Caco-2 (cell line): ENCODE results near the gene PAPSS1. TPM values are rescaled to one million over a fixed set of nuclear protein-coding genes. Genes with fewer than 3 reads are reported as not detected.

Source experiments
- BruUV-seq: library from RNA; stranded (reverse); fragments of 400-500 nt; replicated peaks from 2 replicates; lab custom pipeline; 2021; lab: Mats Ljungman, UMichigan
- CTCF ChIA-PET: fragments of 300-600 bp; sonication (Branson Sonifier 250); formaldehyde crosslinking; loops from one replicate; lab custom pipeline; 2022; ENCODE audit warnings: antibody characterized with exemption; lab: Charles Lee
- POLR2A ChIA-PET: fragments of 300-600 bp; sonication (Branson Sonifier 250); formaldehyde crosslinking; loops from one replicate; lab custom pipeline; 2022; ENCODE audit warnings: antibody characterized with exemption; lab: Charles Lee
- DNase-seq, 2 experiments: peaks; one replicate each; pipeline versions ENCODE4 v3.0.0 to v3.0.0-alpha.2; 2020 to 2022
- H3K27me3 ChIP-seq: replicated peaks from 2 replicates; pipeline ENCODE4 v1.6.0; 2011; ENCODE audit warnings: low read length; ENCODE audit not compliant: control insufficient read depth, insufficient read depth
- H3K36me3 ChIP-seq: 2 replicates; pipeline ENCODE4 v1.5.1; 2011; ENCODE audit warnings: low read length; ENCODE audit not compliant: control insufficient read depth, insufficient read depth
- H3K4me1 ChIP-seq: fragments of 250-450 bp; sonication (Bioruptor Pico); 2 replicates; pipeline ENCODE4 v1.5.1; 2020; ENCODE audit warnings: mild to moderate bottlenecking
- H3K4me3 ChIP-seq: 2 replicates; pipeline ENCODE4 v1.5.1; 2011; ENCODE audit warnings: low read depth, mild to moderate bottlenecking, control low read depth, low read length
- H3K9me3 ChIP-seq: fragments of 250-450 bp; sonication (Bioruptor Pico); 2 replicates; pipeline ENCODE4 v1.5.1; 2020; ENCODE audit warnings: mild to moderate bottlenecking, moderate library complexity
- H3K27ac Mint-ChIP-seq: one replicate; pipeline ENCODE4 v1.8.0; 2022; ENCODE audit warnings: mixed read lengths; ENCODE audit not compliant: unreplicated experiment
- H3K27me3 Mint-ChIP-seq: one replicate; pipeline ENCODE4 v1.8.0; 2022; ENCODE audit warnings: mixed read lengths; ENCODE audit not compliant: insufficient read depth, unreplicated experiment
- H3K36me3 Mint-ChIP-seq: one replicate; pipeline ENCODE4 v1.8.0; 2022; ENCODE audit warnings: mild to moderate bottlenecking, mixed read lengths; ENCODE audit not compliant: insufficient read depth, unreplicated experiment
- H3K4me1 Mint-ChIP-seq: one replicate; pipeline ENCODE4 v1.8.0; 2022; ENCODE audit warnings: low read depth, mixed read lengths; ENCODE audit not compliant: unreplicated experiment
- H3K4me3 Mint-ChIP-seq: one replicate; pipeline ENCODE4 v1.8.0; 2022; ENCODE audit warnings: mild to moderate bottlenecking, moderate library complexity, mixed read lengths; ENCODE audit not compliant: unreplicated experiment
- H3K9me3 Mint-ChIP-seq: one replicate; pipeline ENCODE4 v1.8.0; 2022; ENCODE audit warnings: mixed read lengths; ENCODE audit not compliant: unreplicated experiment
- intact Hi-C: fragments of 100-400 bp; cut with micrococcal nuclease; formaldehyde crosslinking; loops from one replicate; pipeline ENCODE4 v1.10.0; 2022; ENCODE audit not compliant: unreplicated experiment
- total RNA-seq: library from RNA; stranded (reverse); gene quantifications from 2 replicates; pipeline ENCODE4 v1.2.3, GENCODE V29; 2022
- TF ChIP-seq, protein P1 (sequence below), 2 experiments: fragments of 200-600 bp in 1 of 2; IDR thresholded peaks; 1 replicate in 1 of 2; 2 replicates in 1 of 2; pipeline versions ENCODE4 v1.5.1 to v1.8.0; 2011 to 2022; ENCODE audit warnings: antibody characterized with exemption in 1 of 2, control low read depth in 1 of 2, inconsistent platforms in 1 of 2, low read depth in 1 of 2, low read length in 1 of 2, mild to moderate bottlenecking in 1 of 2, moderate library complexity in 1 of 2; ENCODE audit not compliant: insufficient read depth in 1 of 2, severe bottlenecking in 1 of 2, unreplicated experiment in 1 of 2

PAPSS1 gene
- total RNA-seq, 1 experiment from 2014 or later, result 66.1 TPM

GRCh38 chr4:107709916-107710315 is 10.1 kb downstream of the PAPSS1 start:
- intact Hi-C loops, result no loop called here
- peaks cover 9% of the 10 kb centered on the region for H3K4me1 ChIP-seq
- H3K27me3 Mint-ChIP-seq, result no peaks in the 10 kb centered on the region
- H3K4me1 Mint-ChIP-seq, result peaks cover 12% of the 10 kb centered on the region
- H3K9me3 ChIP-seq, result peaks cover 9% of the 10 kb centered on the region; the same call in 1 of the 2 replicates
- no peaks in the 10 kb centered on the region for H3K27me3 ChIP-seq
- H3K4me3 ChIP-seq, result no peak overlapping the region
- H3K36me3 ChIP-seq, result no peaks in the 10 kb centered on the region; the same call in 1 of the 2 replicates
- no TSS peak for BruUV-seq
- H3K27ac Mint-ChIP-seq, result no peak overlapping the region
- ChIA-PET CTCF (no interaction called here), POLR2A (no interaction called here)
- H3K36me3 Mint-ChIP-seq, result peaks cover 10% of the 10 kb centered on the region
- no peak for DNase-seq
- TF ChIP-seq, protein P1, sequence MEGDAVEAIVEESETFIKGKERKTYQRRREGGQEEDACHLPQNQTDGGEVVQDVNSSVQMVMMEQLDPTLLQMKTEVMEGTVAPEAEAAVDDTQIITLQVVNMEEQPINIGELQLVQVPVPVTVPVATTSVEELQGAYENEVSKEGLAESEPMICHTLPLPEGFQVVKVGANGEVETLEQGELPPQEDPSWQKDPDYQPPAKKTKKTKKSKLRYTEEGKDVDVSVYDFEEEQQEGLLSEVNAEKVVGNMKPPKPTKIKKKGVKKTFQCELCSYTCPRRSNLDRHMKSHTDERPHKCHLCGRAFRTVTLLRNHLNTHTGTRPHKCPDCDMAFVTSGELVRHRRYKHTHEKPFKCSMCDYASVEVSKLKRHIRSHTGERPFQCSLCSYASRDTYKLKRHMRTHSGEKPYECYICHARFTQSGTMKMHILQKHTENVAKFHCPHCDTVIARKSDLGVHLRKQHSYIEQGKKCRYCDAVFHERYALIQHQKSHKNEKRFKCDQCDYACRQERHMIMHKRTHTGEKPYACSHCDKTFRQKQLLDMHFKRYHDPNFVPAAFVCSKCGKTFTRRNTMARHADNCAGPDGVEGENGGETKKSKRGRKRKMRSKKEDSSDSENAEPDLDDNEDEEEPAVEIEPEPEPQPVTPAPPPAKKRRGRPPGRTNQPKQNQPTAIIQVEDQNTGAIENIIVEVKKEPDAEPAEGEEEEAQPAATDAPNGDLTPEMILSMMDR (IDR thresholded peaks at IDR 0.05; ENCODE audit: insufficient read depth in 1 of 2, low read depth in 1 of 2, low read length in 1 of 2, severe bottlenecking in 1 of 2, unreplicated experiment in 1 of 2), result no peak
- no peak overlapping the region for H3K4me3 Mint-ChIP-seq
- H3K9me3 Mint-ChIP-seq, result peaks cover 25% of the 10 kb centered on the region

DNA sequence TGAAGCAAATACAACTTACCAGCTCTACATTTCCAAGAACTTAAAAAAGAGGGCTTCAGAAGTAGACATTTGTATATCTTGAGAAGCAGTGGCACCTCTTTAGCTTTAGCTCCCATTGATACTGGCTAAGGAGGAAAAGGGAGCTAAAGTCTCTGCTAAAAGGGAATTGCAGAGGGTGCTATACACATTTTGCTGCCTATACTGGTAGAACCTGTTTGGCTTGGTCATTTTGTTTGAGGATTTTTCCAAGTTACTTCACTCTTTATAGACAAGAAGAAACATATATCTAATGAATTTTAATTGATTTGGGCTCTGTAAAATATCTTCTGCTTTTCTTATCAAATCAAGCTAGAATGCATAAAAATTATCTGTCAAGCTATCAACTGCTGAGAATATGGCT is 11.8 kb downstream of the PAPSS1 start:
- no TSS peak for BruUV-seq
- H3K36me3 Mint-ChIP-seq, result no peaks in the 10 kb centered on the region

DNA sequence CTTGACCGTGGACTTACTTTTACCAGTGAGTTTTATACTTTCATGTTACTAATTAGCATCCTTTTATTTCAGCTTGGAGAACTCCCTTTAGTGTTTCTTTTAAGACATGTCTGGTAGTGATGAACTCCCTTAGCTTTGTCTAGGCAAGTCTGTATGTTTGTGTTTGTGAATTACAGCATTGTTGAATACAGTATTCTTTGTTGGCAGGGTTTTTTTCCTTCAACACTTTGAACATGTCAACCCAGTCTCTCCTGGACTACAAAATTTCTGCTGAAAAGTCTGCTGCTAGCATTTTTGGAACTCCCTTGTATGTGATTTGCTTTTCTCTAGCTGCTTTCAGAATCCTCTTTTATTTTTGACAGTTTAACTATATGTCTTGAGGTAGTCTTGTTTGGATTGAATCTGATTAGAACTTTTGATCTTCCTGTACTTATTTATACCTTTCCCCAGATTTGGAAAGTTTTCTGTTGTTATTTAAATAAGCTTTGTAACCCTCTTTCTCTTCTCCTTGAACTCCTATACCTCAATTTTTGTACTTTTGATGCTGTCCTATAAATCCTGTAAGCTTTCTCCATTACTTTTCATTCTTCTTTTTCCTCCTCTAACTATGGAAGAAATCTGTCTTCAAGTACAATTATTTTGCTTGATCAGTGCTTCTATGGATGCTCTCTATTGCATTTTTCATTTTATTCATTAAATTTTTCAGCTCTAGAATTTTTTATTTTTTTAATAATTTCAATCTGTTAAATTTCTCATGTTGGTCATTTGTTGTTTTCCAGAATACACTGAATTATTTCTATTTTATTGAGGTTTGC is 14.1 kb downstream of the PAPSS1 start:
- Mint-ChIP-seq H3K9me3 (peaks cover 38% of the 10 kb centered on the region), H3K4me1 (peaks cover 6% of the 10 kb centered on the region), H3K27me3 (no peaks in the 10 kb centered on the region), H3K27ac (no peak overlapping the region), H3K36me3 (peaks cover 4% of the 10 kb centered on the region), H3K4me3 (no peak overlapping the region)
- peaks cover 18% of the 10 kb centered on the region for H3K9me3 ChIP-seq
- CTCF ChIA-PET, result no interaction called here
- H3K36me3 ChIP-seq, result no peaks in the 10 kb centered on the region; the same call in 1 of the 2 replicates
- POLR2A ChIA-PET, result no interaction called here
- H3K27me3 ChIP-seq, result no peaks in the 10 kb centered on the region
- peaks cover 9% of the 10 kb centered on the region for H3K4me1 ChIP-seq
- H3K4me3 ChIP-seq, result no peak overlapping the region
- no peak for DNase-seq
- intact Hi-C loops, result no loop called here
- no TSS peak for BruUV-seq
- TF ChIP-seq, protein P1 (IDR thresholded peaks at IDR 0.05; ENCODE audit: insufficient read depth in 1 of 2, low read depth in 1 of 2, low read length in 1 of 2, severe bottlenecking in 1 of 2, unreplicated experiment in 1 of 2), result no peak

More for the DNA sequence above, 11.8 kb downstream of the PAPSS1 start:
- Mint-ChIP-seq H3K4me1 (peaks cover 6% of the 10 kb centered on the region), H3K27me3 (no peaks in the 10 kb centered on the region), H3K4me3 (no peak overlapping the region), H3K27ac (no peak overlapping the region), H3K9me3 (peaks cover 36% of the 10 kb centered on the region)
- H3K27me3 ChIP-seq, result no peaks in the 10 kb centered on the region
- H3K36me3 ChIP-seq, result no peaks in the 10 kb centered on the region; the same call in 1 of the 2 replicates
- ChIA-PET POLR2A (interaction anchor here (1.5 kb wide), 1 partner anchor 12 kb away, joined by 3 read pairs; the partner anchor contains the start of gene PAPSS1), CTCF (no interaction called here)
- intact Hi-C loops, result no loop called here
- DNase-seq, result no peak
- TF ChIP-seq, protein P1 (IDR thresholded peaks at IDR 0.05; ENCODE audit: insufficient read depth in 1 of 2, low read depth in 1 of 2, low read length in 1 of 2, severe bottlenecking in 1 of 2, unreplicated experiment in 1 of 2), result no peak
- peaks cover 18% of the 10 kb centered on the region for H3K9me3 ChIP-seq
- no peak overlapping the region for H3K4me3 ChIP-seq
- peaks cover 9% of the 10 kb centered on the region for H3K4me1 ChIP-seq
